ENCODE measurements around the gene AMOTL1.
"Not testable (repeated sequence)": the region's sequence is repeated elsewhere in the genome, so short reads cannot be mapped to it uniquely, and the experiment has no call there.

Gene AMOTL1

GRCh38 chr11:94794287-94795168, 26.4 kb downstream of the AMOTL1 start:
- DNase-seq = no peak

GRCh38 chr11:94795476-94796189, 27.5 kb downstream of the AMOTL1 start:
- no peak for DNase-seq

- no peak for DNase-seq
Observed at GRCh38 chr11:94796190-94796580, 28.0 kb downstream of the AMOTL1 start.

- no peak for DNase-seq
Observed at GRCh38 chr11:94796863-94797262, 28.7 kb downstream of the AMOTL1 start.

GRCh38 chr11:94799726-94800125, 31.6 kb downstream of the AMOTL1 start:
- no peak for DNase-seq

GRCh38 chr11:94800414-94800813, 32.3 kb downstream of the AMOTL1 start:
- no peak for DNase-seq

- no peak for DNase-seq
Observed at GRCh38 chr11:94801866-94802460, 33.8 kb downstream of the AMOTL1 start.

- no peak for DNase-seq
Observed at GRCh38 chr11:94802501-94802900, 34.3 kb downstream of the AMOTL1 start.

GRCh38 chr11:94803491-94803890, 35.3 kb downstream of the AMOTL1 start:
- no peak for DNase-seq

- DNase-seq = no peak
Observed at GRCh38 chr11:94804874-94805273, 36.7 kb downstream of the AMOTL1 start.

GRCh38 chr11:94806014-94806413, 37.9 kb downstream of the AMOTL1 start:
- no peak for DNase-seq

GRCh38 chr11:94806419-94806818, 38.3 kb downstream of the AMOTL1 start:
- DNase-seq = no peak

GRCh38 chr11:94809251-94809650, 41.1 kb downstream of the AMOTL1 start:
- DNase-seq = no peak

GRCh38 chr11:94812724-94813720, 44.9 kb downstream of the AMOTL1 start:
- not testable (repeated sequence) for DNase-seq

- DNase-seq = no peak
Observed at GRCh38 chr11:94814272-94814976, 46.3 kb downstream of the AMOTL1 start.

- DNase-seq = no peak
Observed at GRCh38 chr11:94815705-94816344, 47.7 kb downstream of the AMOTL1 start.

GRCh38 chr11:94820480-94820879, 52.3 kb downstream of the AMOTL1 start:
- DNase-seq = no peak

- no peak for DNase-seq
Observed at GRCh38 chr11:94821439-94821838, 53.3 kb downstream of the AMOTL1 start.

GRCh38 chr11:94822080-94822479, 53.9 kb downstream of the AMOTL1 start:
- DNase-seq = no peak

- DNase-seq = no peak
Observed at GRCh38 chr11:94823102-94823732, 55.1 kb downstream of the AMOTL1 start.

- DNase-seq = no peak
Observed at GRCh38 chr11:94825031-94825430, 56.9 kb downstream of the AMOTL1 start.

All from NCI-H524 treated with DMSO at 0.1 percent for 48 hours (cell line).